8988T (cell line): ENCODE data around the gene TDRD12.
"Not testable (repeated sequence)": the region's sequence is repeated elsewhere in the genome, so short reads cannot be mapped to it uniquely, and the experiment has no call there.

Experiments used
- DNase-seq: peaks from one replicate; pipeline ENCODE4 v3.0.0; 2011

The TDRD12 gene

GRCh38 chr19:32693151-32694108 is 26.1 kb upstream of the TDRD12 start:
- DNase-seq = not testable (repeated sequence)

GRCh38 chr19:32694316-32694715 is 25.3 kb upstream of the TDRD12 start:
- DNase-seq = not testable (repeated sequence)

GRCh38 chr19:32694851-32695250 is 24.7 kb upstream of the TDRD12 start:
- not testable (repeated sequence) for DNase-seq

- DNase-seq = not testable (repeated sequence)
Measured at GRCh38 chr19:32695506-32695905, 24.1 kb upstream of the TDRD12 start.

GRCh38 chr19:32696771-32697170 is 22.8 kb upstream of the TDRD12 start:
- not testable (repeated sequence) for DNase-seq

GRCh38 chr19:32700129-32700528 is 19.4 kb upstream of the TDRD12 start:
- not testable (repeated sequence) for DNase-seq

- no peak for DNase-seq
Measured at GRCh38 chr19:32702010-32702409, 17.6 kb upstream of the TDRD12 start.

- not testable (repeated sequence) for DNase-seq
Measured at GRCh38 chr19:32704006-32704405, 15.6 kb upstream of the TDRD12 start.

GRCh38 chr19:32708457-32708856 is 11.1 kb upstream of the TDRD12 start:
- no peak for DNase-seq

GRCh38 chr19:32709032-32709431 is 10.5 kb upstream of the TDRD12 start:
- DNase-seq = no peak

- DNase-seq = no peak
Measured at GRCh38 chr19:32711747-32712146, 7.8 kb upstream of the TDRD12 start.

GRCh38 chr19:32716203-32716602 is 3.4 kb upstream of the TDRD12 start:
- not testable (repeated sequence) for DNase-seq

- DNase-seq = no peak
Measured at GRCh38 chr19:32717496-32717895, 2.1 kb upstream of the TDRD12 start.

GRCh38 chr19:32718286-32718685 is 1.3 kb upstream of the TDRD12 start:
- no peak for DNase-seq

- DNase-seq = peak; percentile 77
Measured at GRCh38 chr19:32720216-32720935, 809 bp downstream of the TDRD12 start.

- no peak for DNase-seq
Measured at GRCh38 chr19:32720936-32721250, 1.3 kb downstream of the TDRD12 start.

GRCh38 chr19:32735936-32736335 is 16.4 kb downstream of the TDRD12 start:
- DNase-seq = no peak

- DNase-seq = no peak
Measured at GRCh38 chr19:32743021-32743420, 23.5 kb downstream of the TDRD12 start.

- DNase-seq = no peak
Measured at GRCh38 chr19:32743447-32743846, 23.9 kb downstream of the TDRD12 start.

- no peak for DNase-seq
Measured at GRCh38 chr19:32744555-32745325, 25.2 kb downstream of the TDRD12 start.

- DNase-seq = not testable (repeated sequence)
Measured at GRCh38 chr19:32745594-32746251, 26.2 kb downstream of the TDRD12 start.

GRCh38 chr19:32746631-32747196 is 27.1 kb downstream of the TDRD12 start:
- DNase-seq = not testable (repeated sequence)
